ENCODE results near the gene SGSM2. TPM values are rescaled to one million over a fixed set of nuclear protein-coding genes. Genes with fewer than 3 reads are reported as not detected.

The SGSM2 gene
- total and polyA plus RNA-seq, 8 donors, result 17.6 to 153 (median 28.1) TPM

GRCh38 chr17:2374549-2375285 is 37.4 kb downstream of the SGSM2 start:
- H3K27me3 ChIP-seq, result no peaks in the 10 kb centered on the region
- H3K4me1 ChIP-seq, result no peaks in the 10 kb centered on the region
- no peaks in the 10 kb centered on the region for H3K9me3 ChIP-seq
- intact Hi-C loops (cut with DNase I), result loop anchor here in 1 of 3 donors (10.0 kb wide), 1 partner anchor 50 kb away; no protein-coding TSS in a partner anchor
- ATAC-seq (no peak), FAIRE-seq (no peak), DNase-seq (no peak)
- peaks cover 0 to 14% (median 0%) of the 10 kb centered on the region in 3 donors for H3K36me3 ChIP-seq
- H3K4me3 ChIP-seq, result no peak overlapping the region
- TF ChIP-seq CTCF (IDR thresholded peaks at IDR 0.05), result no peak
- H3K27ac ChIP-seq, result no peak overlapping the region
- 81 to 85% methylated on average over 11 of the region's 11 CpGs for WGBS, 2 donors

DNA sequence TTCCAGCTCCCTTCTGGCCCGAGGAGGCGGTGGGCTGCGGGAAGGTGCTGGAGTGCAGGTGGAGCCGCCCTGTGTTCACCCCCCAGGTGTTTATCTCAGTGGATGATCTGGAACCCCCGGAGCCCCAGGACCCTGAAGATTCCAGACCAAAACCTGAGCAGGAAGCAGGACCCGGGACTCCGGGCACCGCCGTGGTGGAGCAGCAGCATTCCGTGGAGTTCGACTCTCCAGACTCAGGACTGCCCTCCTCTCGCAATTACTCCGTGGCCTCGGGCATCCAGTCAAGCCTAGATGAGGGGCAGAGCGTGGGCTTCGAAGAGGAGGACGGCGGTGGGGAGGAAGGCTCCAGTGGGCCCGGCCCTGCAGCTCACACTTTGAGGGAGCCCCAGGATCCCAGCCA is 38.1 kb downstream of the SGSM2 start:
- no peak for FAIRE-seq
- intact Hi-C loops (cut with DNase I), result loop anchor here in 1 of 3 donors (10.0 kb wide), 1 partner anchor 49 kb away; no protein-coding TSS in a partner anchor
- H3K27ac ChIP-seq, result no peak overlapping the region

GRCh38 chr17:2376107-2376506 is 38.8 kb downstream of the SGSM2 start:
- no peak for DNase-seq
- Histone ChIP-seq H3K27ac (no peak overlapping the region), H3K4me3 (no peak overlapping the region), H3K27me3 (no peaks in the 10 kb centered on the region), H3K9me3 (no peaks in the 10 kb centered on the region), H3K36me3 (peaks cover 0 to 14% (median 0%) of the 10 kb centered on the region in 3 donors), H3K4me1 (no peaks in the 10 kb centered on the region)
- intact Hi-C loops (cut with DNase I), result loop anchor here in 1 of 3 donors (10.0 kb wide), 1 partner anchor 49 kb away; no protein-coding TSS in a partner anchor
- 93 to 94% methylated on average over 14 of the region's 14 CpGs for WGBS, 2 donors
- no peak for TF ChIP-seq CTCF (IDR thresholded peaks at IDR 0.05)
- no peak for FAIRE-seq
- no peak for ATAC-seq

More for the DNA sequence above, 38.1 kb downstream of the SGSM2 start:
- H3K9me3 ChIP-seq, result no peaks in the 10 kb centered on the region
- H3K36me3 ChIP-seq, result peaks cover 0 to 14% (median 0%) of the 10 kb centered on the region in 3 donors
- H3K27me3 ChIP-seq, result no peaks in the 10 kb centered on the region
- 92 to 93% methylated on average over 19 of the region's 19 CpGs for whole genome bisulfite sequencing, 2 donors
- TF ChIP-seq CTCF (IDR thresholded peaks at IDR 0.05), result no peak
- H3K4me3 ChIP-seq, result no peak overlapping the region
- DNase-seq (no peak), ATAC-seq (no peak)
- H3K4me1 ChIP-seq, result no peaks in the 10 kb centered on the region

DNA sequence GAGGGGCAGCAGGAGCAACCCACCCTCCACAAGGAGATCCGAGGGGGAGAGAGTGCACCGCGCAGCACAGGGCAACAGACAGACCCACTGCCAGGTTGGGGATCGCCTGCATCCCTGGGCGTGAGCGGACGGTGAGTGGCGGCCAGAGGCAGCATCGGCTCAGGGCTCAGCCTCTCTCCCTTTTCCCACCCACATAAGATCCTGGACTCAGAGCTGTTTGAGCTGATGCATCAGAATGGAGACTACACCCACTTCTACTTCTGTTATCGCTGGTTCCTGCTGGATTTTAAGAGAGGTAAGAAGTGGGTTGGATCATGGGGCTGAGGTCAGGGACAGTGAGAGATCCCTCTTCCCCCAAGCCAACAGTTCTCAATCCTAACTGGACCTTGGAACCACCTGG is 40.4 kb downstream of the SGSM2 start:
- no peak for TF ChIP-seq CTCF (IDR thresholded peaks at IDR 0.05)
- ATAC-seq, result no peak

GRCh38 chr17:2378905-2379304 is 41.6 kb downstream of the SGSM2 start:
- Histone ChIP-seq H3K4me1 (no peaks in the 10 kb centered on the region), H3K36me3 (peaks cover 0 to 14% (median 0%) of the 10 kb centered on the region in 3 donors), H3K9me3 (no peaks in the 10 kb centered on the region), H3K27me3 (no peaks in the 10 kb centered on the region), H3K4me3 (no peak overlapping the region), H3K27ac (no peak overlapping the region)
- no peak for ATAC-seq
- 90 to 92% methylated on average over 11 of the region's 11 CpGs for WGBS, 2 donors
- TF ChIP-seq CTCF (IDR thresholded peaks at IDR 0.05), result no peak
- FAIRE-seq, result no peak
- DNase-seq, result no peak
- intact Hi-C loops (cut with DNase I), result loop anchor here in 1 of 3 donors (10.0 kb wide), 1 partner anchor 46 kb away; no protein-coding TSS in a partner anchor

More for the DNA sequence above, 40.4 kb downstream of the SGSM2 start:
- H3K27ac ChIP-seq, result no peak overlapping the region
- intact Hi-C loops (cut with DNase I), result loop anchor here in 1 of 3 donors (10.0 kb wide), 1 partner anchor 47 kb away; no protein-coding TSS in a partner anchor
- H3K4me1 ChIP-seq, result no peaks in the 10 kb centered on the region
- no peaks in the 10 kb centered on the region for H3K9me3 ChIP-seq
- FAIRE-seq (no peak), DNase-seq (no peak)
- 93 to 98% methylated on average over 10 of the region's 10 CpGs for WGBS, 2 donors
- peaks cover 0 to 14% (median 0%) of the 10 kb centered on the region in 3 donors for H3K36me3 ChIP-seq
- no peak overlapping the region for H3K4me3 ChIP-seq
- H3K27me3 ChIP-seq, result no peaks in the 10 kb centered on the region
